ENCODE results near the gene RHBDL3. TPM values are rescaled to one million over a fixed set of nuclear protein-coding genes. Genes with fewer than 3 reads are reported as not detected.
"Not testable (repeated sequence)": the region's sequence is repeated elsewhere in the genome, so short reads cannot be mapped to it uniquely, and the experiment has no call there.

RHBDL3 gene
- total RNA-seq, 4 donors from 2014 or later, result 0.27 to 0.64 TPM; not detected in 2

- TF ChIP-seq POLR2A (IDR thresholded peaks at IDR 0.05) (no peak), POLR2AphosphoS5 (IDR thresholded peaks at IDR 0.05) (no peak), EP300 (IDR thresholded peaks at IDR 0.05; ENCODE audit: low read depth) (no peak), CTCF (IDR thresholded peaks at IDR 0.05) (no peak)
- in situ Hi-C loops (cut with MboI; ENCODE audit: low pct_ligation_motif_present in 1 of 4, low pct_unique_long_range_greater_than_20kb in 1 of 4, low sequenced_read_pairs in 3 of 4), result no loop called here
- H3K4me1 ChIP-seq, result peaks cover 5 to 25% (median 18%) of the 10 kb centered on the region in 4 donors
- H3K4me3 ChIP-seq, result no peak overlapping the region
- no peak for DNase-seq
- peaks cover 43% of the 10 kb centered on the region for H3K27me3 ChIP-seq
- no peak overlapping the region for H3K27ac ChIP-seq
- intact Hi-C loops (cut with DNase I; ENCODE audit: low total_unique reads), result no loop called here
- WGBS, 2 donors (ENCODE audit: low coverage in 1 of 2), result 13 to 75% methylated on average over 5 to 13 of the region's 13 CpGs
- H3K36me3 ChIP-seq, result no peaks in the 10 kb centered on the region
- H3K9me3 ChIP-seq, result no peaks in the 10 kb centered on the region
Observed at GRCh38 chr17:32261936-32262510, 3.6 kb upstream of the RHBDL3 start.

- WGBS, 2 donors (ENCODE audit: low coverage in 1 of 2), result 93 to 94% methylated on average over 9 to 17 of the region's 17 CpGs
- H3K9me3 ChIP-seq; intact Hi-C loops (cut with DNase I; ENCODE audit: low total_unique reads); H3K36me3 ChIP-seq; DNase-seq; H3K4me3 ChIP-seq; in situ Hi-C loops (cut with MboI; ENCODE audit: low pct_ligation_motif_present in 1 of 4, low pct_unique_long_range_greater_than_20kb in 1 of 4, low sequenced_read_pairs in 3 of 4); H3K27ac ChIP-seq: not testable (repeated sequence)
- Histone ChIP-seq H3K27me3 (peaks cover 58% of the 10 kb centered on the region), H3K4me1 (peaks cover 9 to 32% (median 22%) of the 10 kb centered on the region in 4 donors)
Observed at GRCh38 chr17:32263515-32263914, 2.1 kb upstream of the RHBDL3 start.

- H3K9me3 ChIP-seq, result no peaks in the 10 kb centered on the region
- TF ChIP-seq POLR2AphosphoS5 (IDR thresholded peaks at IDR 0.05) (no peak), POLR2A (IDR thresholded peaks at IDR 0.05) (no peak), EP300 (IDR thresholded peaks at IDR 0.05; ENCODE audit: low read depth) (no peak), CTCF (IDR thresholded peaks at IDR 0.05) (peak in 1 of 5 experiments; percentile 7)
- H3K4me3 ChIP-seq, result no peak overlapping the region
- no peaks in the 10 kb centered on the region for H3K36me3 ChIP-seq
- H3K27ac ChIP-seq, result peak overlapping the region in 2 of 4 donors; percentile 19 to 65
- H3K4me1 ChIP-seq, result peaks cover 9 to 32% (median 22%) of the 10 kb centered on the region in 4 donors
- WGBS, 2 donors (ENCODE audit: low coverage in 1 of 2), result 48 to 57% methylated on average over 2 to 6 of the region's 6 CpGs
- H3K27me3 ChIP-seq, result peaks cover 66% of the 10 kb centered on the region
- DNase-seq, result no peak
- in situ Hi-C loops (cut with MboI; ENCODE audit: low pct_ligation_motif_present in 1 of 4, low pct_unique_long_range_greater_than_20kb in 1 of 4, low sequenced_read_pairs in 3 of 4), result no loop called here
- intact Hi-C loops (cut with DNase I; ENCODE audit: low total_unique reads), result no loop called here
Observed at GRCh38 chr17:32264140-32264799, 1.4 kb upstream of the RHBDL3 start.

GRCh38 chr17:32264823-32265191 is 825 bp upstream of the RHBDL3 start:
- Histone ChIP-seq H3K36me3 (no peaks in the 10 kb centered on the region), H3K4me1 (peaks cover 9 to 31% (median 22%) of the 10 kb centered on the region in 4 donors), H3K27me3 (peaks cover 71% of the 10 kb centered on the region), H3K4me3 (peak overlapping the region in 1 of 4 donors; percentile 79), H3K9me3 (no peaks in the 10 kb centered on the region), H3K27ac (peak overlapping the region in 3 of 4 donors; percentile 13 to 65 (median 19))
- no peak for DNase-seq
- intact Hi-C loops (cut with DNase I; ENCODE audit: low total_unique reads) (no loop called here), in situ Hi-C loops (cut with MboI; ENCODE audit: low pct_ligation_motif_present in 1 of 4, low pct_unique_long_range_greater_than_20kb in 1 of 4, low sequenced_read_pairs in 3 of 4) (no loop called here)
- no peak for TF ChIP-seq CTCF (IDR thresholded peaks at IDR 0.05)
- no peak for TF ChIP-seq POLR2A (IDR thresholded peaks at IDR 0.05)
- TF ChIP-seq POLR2AphosphoS5 (IDR thresholded peaks at IDR 0.05), result no peak
- no peak for TF ChIP-seq EP300 (IDR thresholded peaks at IDR 0.05; ENCODE audit: low read depth)
- 28% methylated on average over 8 of the region's 8 CpGs; no CpG with 5 or more reads in 1 of the 2 donors for WGBS, 2 donors (ENCODE audit: low coverage in 1 of 2)
